ENCODE results near the gene CCR6. TPM values are rescaled to one million over a fixed set of nuclear protein-coding genes. Genes with fewer than 3 reads are reported as not detected.
A peak's percentile ranks its signal among the peaks of the same experiment; 100 is the strongest.

CCR6 gene
- total RNA-seq, 4 donors from 2014 or later: 1.3 TPM; not detected in 3

- Histone ChIP-seq H3K4me1 (peaks cover 0 to 11% (median 0%) of the 10 kb centered on the region in 4 donors), H3K27ac (no peak overlapping the region), H3K27me3 (no peaks in the 10 kb centered on the region), H3K9me3 (peaks cover 5 to 6% of the 10 kb centered on the region in 2 donors), H3K4me3 (no peak overlapping the region), H3K36me3 (no peaks in the 10 kb centered on the region)
- WGBS, 2 donors (ENCODE audit: low coverage in 1 of 2): 81 to 89% methylated on average over 1 to 11 of the region's 11 CpGs
- no peak for TF ChIP-seq POLR2A (IDR thresholded peaks at IDR 0.05)
- no peak for TF ChIP-seq POLR2AphosphoS5 (IDR thresholded peaks at IDR 0.05)
- no peak for TF ChIP-seq EP300 (IDR thresholded peaks at IDR 0.05; ENCODE audit: low read depth)
- no peak for TF ChIP-seq CTCF (IDR thresholded peaks at IDR 0.05)
- intact Hi-C loops (cut with DNase I; ENCODE audit: low total_unique reads) (no loop called here), in situ Hi-C loops (cut with MboI; ENCODE audit: low pct_ligation_motif_present in 1 of 4, low pct_unique_long_range_greater_than_20kb in 1 of 4, low sequenced_read_pairs in 3 of 4) (no loop called here)
- no peak for DNase-seq
Observed at GRCh38 chr6:167089243-167090142, 33.4 kb upstream of the CCR6 start.

- Histone ChIP-seq H3K36me3 (no peaks in the 10 kb centered on the region), H3K4me1 (peaks cover 0 to 11% (median 0%) of the 10 kb centered on the region in 4 donors), H3K27ac (no peak overlapping the region), H3K9me3 (peaks cover 5 to 6% of the 10 kb centered on the region in 2 donors), H3K4me3 (no peak overlapping the region), H3K27me3 (no peaks in the 10 kb centered on the region)
- TF ChIP-seq CTCF (IDR thresholded peaks at IDR 0.05) (no peak), POLR2AphosphoS5 (IDR thresholded peaks at IDR 0.05) (no peak), EP300 (IDR thresholded peaks at IDR 0.05; ENCODE audit: low read depth) (no peak), POLR2A (IDR thresholded peaks at IDR 0.05) (no peak)
- in situ Hi-C loops (cut with MboI; ENCODE audit: low pct_ligation_motif_present in 1 of 4, low pct_unique_long_range_greater_than_20kb in 1 of 4, low sequenced_read_pairs in 3 of 4): no loop called here
- WGBS, 2 donors (ENCODE audit: low coverage in 1 of 2): 68 to 90% methylated on average over 2 to 4 of the region's 4 CpGs
- intact Hi-C loops (cut with DNase I; ENCODE audit: low total_unique reads): no loop called here
- DNase-seq: no peak
Observed at GRCh38 chr6:167090171-167090570, 32.7 kb upstream of the CCR6 start.

GRCh38 chr6:167091026-167091804, 31.7 kb upstream of the CCR6 start:
- H3K27me3 ChIP-seq: no peaks in the 10 kb centered on the region
- H3K9me3 ChIP-seq: peaks cover 5 to 6% of the 10 kb centered on the region in 2 donors
- intact Hi-C loops (cut with DNase I; ENCODE audit: low total_unique reads) (no loop called here), in situ Hi-C loops (cut with MboI; ENCODE audit: low pct_ligation_motif_present in 1 of 4, low pct_unique_long_range_greater_than_20kb in 1 of 4, low sequenced_read_pairs in 3 of 4) (no loop called here)
- 76 to 77% methylated on average over 12 to 16 of the region's 16 CpGs for WGBS, 2 donors (ENCODE audit: low coverage in 1 of 2)
- no peaks in the 10 kb centered on the region for H3K36me3 ChIP-seq
- H3K4me1 ChIP-seq: peaks cover 0 to 11% (median 0%) of the 10 kb centered on the region in 4 donors
- H3K27ac ChIP-seq: peak overlapping the region in 2 of 4 donors; percentile 17 to 29
- DNase-seq: no peak
- H3K4me3 ChIP-seq: no peak overlapping the region
- TF ChIP-seq EP300 (IDR thresholded peaks at IDR 0.05; ENCODE audit: low read depth): no peak
- TF ChIP-seq POLR2A (IDR thresholded peaks at IDR 0.05): no peak
- TF ChIP-seq CTCF (IDR thresholded peaks at IDR 0.05): no peak
- no peak for TF ChIP-seq POLR2AphosphoS5 (IDR thresholded peaks at IDR 0.05)

GRCh38 chr6:167091805-167092107, 31.1 kb upstream of the CCR6 start:
- Histone ChIP-seq H3K4me1 (peaks cover 0 to 11% (median 0%) of the 10 kb centered on the region in 4 donors), H3K4me3 (no peak overlapping the region), H3K27me3 (no peaks in the 10 kb centered on the region), H3K9me3 (peaks cover 5 to 6% of the 10 kb centered on the region in 2 donors), H3K27ac (peak overlapping the region in 2 of 4 donors; percentile 17 to 29), H3K36me3 (no peaks in the 10 kb centered on the region)
- in situ Hi-C loops (cut with MboI; ENCODE audit: low pct_ligation_motif_present in 1 of 4, low pct_unique_long_range_greater_than_20kb in 1 of 4, low sequenced_read_pairs in 3 of 4): no loop called here
- DNase-seq: no peak
- TF ChIP-seq EP300 (IDR thresholded peaks at IDR 0.05; ENCODE audit: low read depth) (no peak), POLR2A (IDR thresholded peaks at IDR 0.05) (no peak), POLR2AphosphoS5 (IDR thresholded peaks at IDR 0.05) (no peak)
- intact Hi-C loops (cut with DNase I; ENCODE audit: low total_unique reads): no loop called here
- 60% methylated on average over 7 of the region's 7 CpGs; no CpG with 5 or more reads in 1 of the 2 donors for WGBS, 2 donors (ENCODE audit: low coverage in 1 of 2)
